ENCODE data around the gene TOX4.

TOX4 gene

GRCh38 chr14:21496453-21496852 is 19.5 kb downstream of the TOX4 start:
- Mint-ChIP-seq H3K9me3 (no peaks in the 10 kb centered on the region), H3K27me3 (ENCODE audit: low read depth) (no peaks in the 10 kb centered on the region), H3K4me1 (no peaks in the 10 kb centered on the region), H3K4me3 (no peak overlapping the region), H3K36me3 (ENCODE audit: low read depth) (peaks cover 75% of the 10 kb centered on the region), H3K27ac (no peak overlapping the region)
- TF ChIP-seq CTCF (IDR thresholded peaks at IDR 0.05; ENCODE audit: unreplicated experiment in 3 of 3), result no peak

- H3K27me3 Mint-ChIP-seq (ENCODE audit: low read depth), result no peaks in the 10 kb centered on the region
- H3K9me3 Mint-ChIP-seq, result no peaks in the 10 kb centered on the region
- no peak overlapping the region for H3K4me3 Mint-ChIP-seq
- H3K27ac Mint-ChIP-seq, result peak overlapping the region; percentile 5 to 37 (median 28)
- H3K36me3 Mint-ChIP-seq (ENCODE audit: low read depth), result peaks cover 80% of the 10 kb centered on the region
- no peaks in the 10 kb centered on the region for H3K4me1 Mint-ChIP-seq
- peak; percentile 45 to 65 (median 55) for TF ChIP-seq CTCF (IDR thresholded peaks at IDR 0.05; ENCODE audit: unreplicated experiment in 3 of 3)
Observed at GRCh38 chr14:21498540-21499526, 21.8 kb downstream of the TOX4 start.

- Mint-ChIP-seq H3K4me3 (no peak overlapping the region), H3K27ac (peak overlapping the region in 1 of 3 experiments; percentile 40), H3K9me3 (no peaks in the 10 kb centered on the region), H3K36me3 (ENCODE audit: low read depth) (peaks cover 64% of the 10 kb centered on the region), H3K4me1 (no peaks in the 10 kb centered on the region), H3K27me3 (ENCODE audit: low read depth) (no peaks in the 10 kb centered on the region)
- no peak for TF ChIP-seq CTCF (IDR thresholded peaks at IDR 0.05; ENCODE audit: unreplicated experiment in 3 of 3)
Observed at GRCh38 chr14:21501568-21501967, 24.6 kb downstream of the TOX4 start.

- TF ChIP-seq CTCF (IDR thresholded peaks at IDR 0.05; ENCODE audit: unreplicated experiment in 3 of 3), result no peak
- peaks cover 67% of the 10 kb centered on the region for H3K36me3 Mint-ChIP-seq (ENCODE audit: low read depth)
- H3K27ac Mint-ChIP-seq, result no peak overlapping the region
- H3K27me3 Mint-ChIP-seq (ENCODE audit: low read depth), result no peaks in the 10 kb centered on the region
- no peak overlapping the region for H3K4me3 Mint-ChIP-seq
- H3K4me1 Mint-ChIP-seq, result no peaks in the 10 kb centered on the region
- H3K9me3 Mint-ChIP-seq, result no peaks in the 10 kb centered on the region
Observed at GRCh38 chr14:21503376-21503775, 26.4 kb downstream of the TOX4 start.

GRCh38 chr14:21505012-21505553 is 28.1 kb downstream of the TOX4 start:
- H3K9me3 Mint-ChIP-seq, result no peaks in the 10 kb centered on the region
- TF ChIP-seq CTCF (IDR thresholded peaks at IDR 0.05; ENCODE audit: unreplicated experiment in 3 of 3), result no peak
- H3K4me1 Mint-ChIP-seq, result peaks cover 6% of the 10 kb centered on the region
- peaks cover 57% of the 10 kb centered on the region for H3K36me3 Mint-ChIP-seq (ENCODE audit: low read depth)
- H3K27ac Mint-ChIP-seq, result no peak overlapping the region
- no peak overlapping the region for H3K4me3 Mint-ChIP-seq
- H3K27me3 Mint-ChIP-seq (ENCODE audit: low read depth), result no peaks in the 10 kb centered on the region
